K562 (cell line): ENCODE results near the gene SSH3. TPM values are rescaled to one million over a fixed set of nuclear protein-coding genes. Genes with fewer than 3 reads are reported as not detected.

Source experiments
- ATAC-seq: fragments of 200-7000 bp; cut with Tn5 transposase; 3 replicates; pipeline ENCODE4 v1.9.1; 2020; ENCODE audit warnings: moderate library complexity
- BruUV-seq: library from RNA; stranded (reverse); fragments of 400-500 nt; replicated peaks from 2 replicates; lab custom pipeline; 2021; lab: Mats Ljungman, UMichigan
- CTCF ChIA-PET: fragments of 300-600 bp; formaldehyde crosslinking; extraction: SDS; loops from one replicate; lab custom pipeline; 2021; ENCODE audit warnings: low intra/inter-chr PET ratio; lab: Yijun Ruan, JAX
- POLR2A ChIA-PET: fragments of 300-600, 350-650 bp; sonication (Branson Sonifier 250); formaldehyde crosslinking; extraction: SDS; loops from one replicate; lab custom pipeline; 2021; ENCODE audit warnings: antibody characterized with exemption, inconsistent platforms; lab: Yijun Ruan, JAX
- DNase-seq, 4 experiments: peaks; one replicate each; pipeline versions ENCODE4 v3.0.0 to v3.0.0-alpha.2; 2011 to 2018; ENCODE audit warnings: low spot score in 3 of 4, mixed read lengths in 3 of 4; ENCODE audit errors: extremely low read depth in 1 of 4
- FAIRE-seq: peaks from 2 replicates; lab custom pipeline; 2011; peaks lifted over from hg19 to GRCh38; lab: Jason Lieb, UNC
- H2AFZ ChIP-seq: 2 replicates; pipeline ENCODE4 v1.6.0; 2011; ENCODE audit warnings: low read depth, low read length, control low read depth, inconsistent platforms
- H3K27ac ChIP-seq: fragments of 200-600 bp; 3 replicates; pipeline ENCODE4 v1.8.0; 2011; ENCODE audit warnings: low read depth, mild to moderate bottlenecking, control low read depth, inconsistent platforms, low read length, moderate library complexity, mixed read lengths; ENCODE audit errors: extremely low read depth
- H3K27me3 ChIP-seq, 2 experiments: fragments of 300-600 bp in 1 of 2; 2 replicates in 1 of 2; 3 replicates in 1 of 2; pipeline versions ENCODE4 v1.6.0 to v1.8.0; 2011; ENCODE audit warnings: inconsistent platforms in 2 of 2, low read length in 2 of 2, mild to moderate bottlenecking in 1 of 2, mixed read lengths in 1 of 2, moderate library complexity in 1 of 2; ENCODE audit not compliant: control insufficient read depth in 2 of 2, insufficient read depth in 2 of 2
- H3K36me3 ChIP-seq: fragments of 300-600 bp; 3 replicates; pipeline ENCODE4 v1.8.0; 2011; ENCODE audit warnings: mild to moderate bottlenecking, low read length, inconsistent platforms; ENCODE audit not compliant: control insufficient read depth, insufficient read depth
- H3K4me1 ChIP-seq, 2 experiments: fragments of 200-600 bp in 1 of 2; replicated peaks in 1 of 2; 2 replicates in 1 of 2; 3 replicates in 1 of 2; pipeline versions ENCODE4 v1.5.1 to v1.8.0; 2011; ENCODE audit warnings: inconsistent platforms in 2 of 2, low read length in 2 of 2, mild to moderate bottlenecking in 1 of 2, mixed read lengths in 1 of 2, moderate library complexity in 1 of 2; ENCODE audit not compliant: control insufficient read depth in 2 of 2, insufficient read depth in 2 of 2
- H3K4me2 ChIP-seq: 2 replicates; pipeline ENCODE4 v1.6.1; 2011; ENCODE audit warnings: low read length, control low read depth, inconsistent platforms, mixed read lengths; ENCODE audit not compliant: insufficient read depth
- H3K4me3 ChIP-seq: fragments of 200-600 bp; sonication (generic), shearing (Covaris generic); 2 replicates; pipeline ENCODE4 v1.5.1; 2016; ENCODE audit warnings: control low read depth, inconsistent platforms
- H3K79me2 ChIP-seq: fragments of 200-600 bp; 3 replicates; pipeline ENCODE4 v1.8.0; 2011; ENCODE audit warnings: low read length, inconsistent platforms; ENCODE audit not compliant: control insufficient read depth, insufficient read depth
- H3K9ac ChIP-seq, 2 experiments: 2 replicates each; pipeline versions ENCODE4 v1.6.0 to v1.6.1; 2011; ENCODE audit warnings: low read depth in 2 of 2, low read length in 2 of 2, control low read depth in 1 of 2, inconsistent platforms in 1 of 2, mild to moderate bottlenecking in 1 of 2, mixed read lengths in 1 of 2; ENCODE audit not compliant: insufficient read depth in 1 of 2
- H3K9me1 ChIP-seq: one replicate; pipeline ENCODE4 v1.6.0; 2011; ENCODE audit warnings: inconsistent platforms, mild to moderate bottlenecking, low read length, moderate library complexity; ENCODE audit not compliant: control insufficient read depth, insufficient read depth
- H3K9me3 ChIP-seq: replicated peaks from 2 replicates; pipeline ENCODE4 v1.5.1; 2011; ENCODE audit warnings: low read depth, low read length, inconsistent platforms; ENCODE audit not compliant: control insufficient read depth, insufficient read depth
- H4K20me1 ChIP-seq: replicated peaks from 2 replicates; pipeline ENCODE4 v1.6.1; 2011; ENCODE audit warnings: low read length, inconsistent platforms, mixed read lengths; ENCODE audit not compliant: control insufficient read depth, insufficient read depth
- BRF2 ChIP-seq: IDR thresholded peaks from 3 replicates; pipeline ENCODE4 v1.6.1; 2011; ENCODE audit warnings: borderline replicate concordance, mild to moderate bottlenecking; ENCODE audit not compliant: insufficient read length, insufficient read depth
- CREB1 ChIP-seq, 2 experiments: sonication (generic) in 1 of 2; formaldehyde crosslinking in 1 of 2; IDR thresholded peaks; 2 replicates each; pipeline versions ENCODE4 v1.6.1 to v1.8.0; 2012 to 2022; ENCODE audit warnings: inconsistent platforms in 1 of 2, mild to moderate bottlenecking in 1 of 2, missing genetic modification reagents in 1 of 2, moderate library complexity in 1 of 2
- ERF ChIP-seq: fragments of 450-650 bp; formaldehyde crosslinking; IDR thresholded peaks from 2 replicates; pipeline ENCODE4 v1.4.0; 2020; ENCODE audit warnings: mild to moderate bottlenecking, mixed read lengths
- HIVEP1 ChIP-seq: fragments of 250-450 bp; sonication (Bioruptor Pico); IDR thresholded peaks from 2 replicates; pipeline ENCODE4 v1.4.0; 2020; ENCODE audit warnings: mild to moderate bottlenecking
- HSF4 ChIP-seq: fragments of 250-450 bp; sonication (Bioruptor Pico); IDR thresholded peaks from 2 replicates; pipeline ENCODE4 v2.1.2; 2022; ENCODE audit warnings: mild to moderate bottlenecking, moderate library complexity, borderline replicate concordance
- MTA1 ChIP-seq: fragments of 450-650 bp; IDR thresholded peaks from 2 replicates; pipeline ENCODE4 v1.6.1; 2017; ENCODE audit warnings: borderline replicate concordance
- NCOR1 ChIP-seq: fragments of 450-650 bp; IDR thresholded peaks from 2 replicates; pipeline ENCODE4 v1.6.1; 2016; ENCODE audit warnings: mild to moderate bottlenecking, moderate library complexity
- NEUROD1 ChIP-seq: fragments of 150-350 bp; IDR thresholded peaks from 2 replicates; pipeline ENCODE4 v1.6.1; 2014; ENCODE audit warnings: borderline replicate concordance, low read length, low read depth; ENCODE audit not compliant: partially characterized antibody
- NR4A1 ChIP-seq, 2 experiments: fragments of 250-450 bp in 1 of 2; fragments of 450-650 bp in 1 of 2; sonication (Bioruptor Pico) in 1 of 2; IDR thresholded peaks; 2 replicates each; pipeline versions ENCODE4 v1.4.0 to v1.6.1; 2016 to 2020; ENCODE audit warnings: mild to moderate bottlenecking in 2 of 2, missing compliant biosample characterization in 1 of 2, missing genetic modification characterization in 1 of 2, moderate library complexity in 1 of 2
- NUFIP1 ChIP-seq: fragments of 450-650 bp; IDR thresholded peaks from 2 replicates; pipeline ENCODE4 v1.6.1; 2018; ENCODE audit not compliant: partially characterized antibody
- PRDM10 ChIP-seq: fragments of 450-650 bp; IDR thresholded peaks from 2 replicates; pipeline ENCODE4 v1.6.1; 2018; ENCODE audit not compliant: partially characterized antibody
- SRSF7 ChIP-seq: fragments of 200-400 bp; formaldehyde crosslinking; optimal IDR thresholded peaks from 2 replicates; pipeline ENCODE3; 2017; ENCODE audit warnings: mild to moderate bottlenecking, low read depth, low read length
- TBL1XR1 ChIP-seq, 2 experiments: IDR thresholded peaks; 2 replicates each; pipeline ENCODE4 v1.6.1; 2012; ENCODE audit warnings: improper control_type of control experiment in 2 of 2, low read length in 2 of 2, mild to moderate bottlenecking in 1 of 2
- ZBTB49 ChIP-seq: sonication (generic); formaldehyde crosslinking; IDR thresholded peaks from 2 replicates; pipeline ENCODE4 v1.8.0; 2022; ENCODE audit warnings: missing genetic modification reagents, mild to moderate bottlenecking, borderline replicate concordance
- ZNF384 ChIP-seq: IDR thresholded peaks from 2 replicates; pipeline ENCODE4 v1.6.1; 2012; ENCODE audit warnings: low read depth, low read length, improper control_type of control experiment
- WGBS: fragments of 100-300 bp; shearing (Covaris generic); methylation state at CpG from one replicate; pipeline ENCODE4 v1.1.6; 2016; ENCODE audit warnings: low coverage, mixed read lengths; ENCODE audit not compliant: insufficient coverage; ENCODE audit errors: missing lambda C conversion rate; 5-methylcytosine and 5-hydroxymethylcytosine counted together
- in situ Hi-C: fragments of 300-500 bp; cut with MboI; formaldehyde crosslinking; loops from 4 replicates; pipeline ENCODE4 v1.15.0; 2018; ENCODE audit warnings: inconsistent platforms, mixed read lengths
- intact Hi-C: fragments of 100-400 bp; cut with micrococcal nuclease; formaldehyde crosslinking; loops from 2 replicates; pipeline ENCODE4 v1.14.2; 2022
- polyA plus RNA-seq, 8 experiments: library from polyadenylated mRNA; depleted of rRNA in 4 of 8; stranded (reverse) in 5 of 8; unstranded in 3 of 8; fragments of >200 nt; fragmentation: Nextera tagmentation in 2 of 8; fragmentation: Illumina TruSeq in 1 of 8; extraction: Ambion mirVana in 2 of 8; extraction: Trizol in 1 of 8; gene quantifications; 2 replicates each; pipeline versions ENCODE4 v1.2.1 to v1.2.3, GENCODE V29; 2011 to 2014; ENCODE audit warnings: inconsistent platforms in 1 of 8, missing spikeins in 1 of 8
- total RNA-seq, 7 experiments: library from RNA; depleted of rRNA in 6 of 7; stranded (reverse); fragments of >200 nt in 6 of 7; fragmentation: Illumina TruSeq in 2 of 7; extraction: Trizol in 2 of 7; gene quantifications; 2 replicates each; pipeline versions ENCODE4 v1.2.1 to v1.2.3, GENCODE V29; 2011 to 2021; ENCODE audit warnings: low replicate concordance in 1 of 7

Gene SSH3
- total and polyA plus RNA-seq, 9 of the 15 experiments (the other 6 are each of a cell fraction or from before 2014, with no cell fraction given): 0.07 to 1.0 (median 0.24) TPM; not detected in 3

GRCh38 chr11:67271205-67271540, 32.2 kb upstream of the SSH3 start:
- no peak overlapping the region for H3K4me3 ChIP-seq
- TF ChIP-seq HIVEP1 (CRISPR knock-in tag) (no peak), CREB1 (IDR thresholded peaks at IDR 0.05) (no peak), CREB1 (CRISPR knock-in tag; IDR thresholded peaks at IDR 0.05) (no peak), NCOR1 (no peak), ZBTB49 (CRISPR knock-in tag) (no peak), TBL1XR1 (IDR thresholded peaks at IDR 0.05; ENCODE audit: low read length in 2 of 2) (no peak), NEUROD1 (no peak), NUFIP1 (no peak), ERF (no peak), ZNF384 (no peak), BRF2 (no peak), HSF4 (no peak), NR4A1 (CRISPR knock-in tag; IDR thresholded peaks at IDR 0.05) (no peak), NR4A1 (tag; IDR thresholded peaks at IDR 0.05) (no peak), MTA1 (no peak), SRSF7 (no peak), PRDM10 (no peak)

More at GRCh38 chr11:67271205-67271540, 32.2 kb upstream of the SSH3 start:
- ATAC-seq (no peak), FAIRE-seq (no peak), DNase-seq (no peak)
- in situ Hi-C loops (no loop called here), intact Hi-C loops (no loop called here)
- no peak overlapping the region for H3K27ac ChIP-seq
- H2AFZ ChIP-seq: no peak overlapping the region
- H3K36me3 ChIP-seq: peaks cover 79% of the 10 kb centered on the region; the same call in 2 of the 3 replicates
- no TSS peak for BruUV-seq
- H3K4me1 ChIP-seq: peaks cover 35 to 87% of the 10 kb centered on the region in 2 experiments
- H3K9me1 ChIP-seq: peaks cover 7% of the 10 kb centered on the region
- peaks cover 95% of the 10 kb centered on the region for H3K79me2 ChIP-seq
- ChIA-PET CTCF (no interaction called here), POLR2A (interaction anchor here (0.6 to 1.7 kb wide), 4 partner anchors 13 to 244 kb away, joined by 4 to 11 read pairs (median 4); no protein-coding TSS in a partner anchor)
- no peaks in the 10 kb centered on the region for H3K9me3 ChIP-seq
- H3K4me2 ChIP-seq: no peak overlapping the region
- WGBS: 77% methylated on average over 5 of the region's 5 CpGs
- H4K20me1 ChIP-seq: peaks cover 20% of the 10 kb centered on the region; the same call in 1 of the 2 replicates
- no peaks in the 10 kb centered on the region for H3K27me3 ChIP-seq
- no peak overlapping the region; a peak in 1 of 4 replicates for H3K9ac ChIP-seq
